Naive thymus-derived CD8-positive, alpha-beta T cell (primary cell): ENCODE measurements around the gene SIRT5. TPM values are rescaled to one million over a fixed set of nuclear protein-coding genes. Genes with fewer than 3 reads are reported as not detected.

Experiments
- ATAC-seq, 2 donors: fragments of 150-1000 bp; cut with Tn5 transposase in 1 of 2; sonication (Bioruptor Pico), chemical (Tn5 transposase) in 1 of 2; 1 replicate in 1 of 2; 2 replicates in 1 of 2; pipeline ENCODE4 v1.10.0; 2021; ENCODE audit warnings: mild to moderate bottlenecking in 2 of 2, moderate library complexity in 2 of 2
- POLR2A ChIA-PET: fragments of 350-600 bp; sonication (Branson Sonifier 250); formaldehyde crosslinking; loops from one replicate; lab custom pipeline; 2021; ENCODE audit warnings: antibody characterized with exemption; lab: Charles Lee
- DNase-seq, 10 donors: peaks; one replicate each; pipeline versions ENCODE4 v3.0.0 to v3.0.0-alpha.2; 2020 to 2022
- H3K27ac Mint-ChIP-seq, 10 donors: one replicate each; pipeline ENCODE4 v1.8.0; 2020 to 2022; ENCODE audit warnings: mild to moderate bottlenecking in 10 of 10, mixed read lengths in 10 of 10, moderate library complexity in 4 of 10, inconsistent platforms in 1 of 10
- H3K27me3 Mint-ChIP-seq, 5 donors: one replicate each; pipeline ENCODE4 v1.8.0; 2021 to 2022; ENCODE audit warnings: mixed read lengths in 5 of 5
- H3K36me3 Mint-ChIP-seq, 3 donors: one replicate each; pipeline ENCODE4 v1.8.0; 2020 to 2022; ENCODE audit warnings: mixed read lengths in 3 of 3, mild to moderate bottlenecking in 2 of 3, inconsistent platforms in 1 of 3
- H3K4me1 Mint-ChIP-seq, 4 donors: one replicate each; pipeline ENCODE4 v1.8.0; 2021 to 2022; ENCODE audit warnings: mixed read lengths in 4 of 4
- H3K4me3 Mint-ChIP-seq, 10 donors: one replicate each; pipeline ENCODE4 v1.8.0; 2020 to 2022; ENCODE audit warnings: mild to moderate bottlenecking in 10 of 10, mixed read lengths in 10 of 10, moderate library complexity in 6 of 10, inconsistent platforms in 1 of 10
- H3K9me3 Mint-ChIP-seq, 9 donors: one replicate each; pipeline ENCODE4 v1.8.0; 2020 to 2022; ENCODE audit warnings: mixed read lengths in 9 of 9, mild to moderate bottlenecking in 3 of 9, inconsistent platforms in 1 of 9, moderate library complexity in 1 of 9
- polyA plus RNA-seq, 3 donors: library from polyadenylated mRNA; unstranded; fragments of 300-500 nt; fragmentation: Illumina TruSeq; gene quantifications; one replicate each; pipeline ENCODE4 v1.2.3, GENCODE V29; 2021
- total RNA-seq, 8 experiments: library from RNA in 2 of 8; stranded (reverse) in 2 of 8; gene quantifications; one replicate each; pipeline ENCODE4 v1.2.3 and lab custom pipeline; 2021 to 2026

The SIRT5 gene
- total and polyA plus RNA-seq, 5 experiments from 2014 or later: 8.7 to 24.4 (median 13.0) TPM

GRCh38 chr6:13575377-13575775 lies 975 bp downstream of the SIRT5 start:
- no peak for DNase-seq
- Mint-ChIP-seq H3K36me3 (peaks cover 0 to 10% (median 9%) of the 10 kb centered on the region in 3 donors), H3K4me1 (peaks cover 15 to 30% (median 26%) of the 10 kb centered on the region in 4 donors), H3K27ac (peak overlapping the region; percentile 93 to 99 (median 96)), H3K27me3 (no peaks in the 10 kb centered on the region), H3K4me3 (peak overlapping the region; percentile 90 to 99 (median 97)), H3K9me3 (peaks cover 0 to 4% (median 0%) of the 10 kb centered on the region in 9 donors)
- POLR2A ChIA-PET: interaction anchor here (1.0 to 5.5 kb wide), 16 partner anchors 9 to 247 kb away, joined by 3 to 91 read pairs (median 4); partner anchors contain the start of genes MCUR1, NOL7 and TBC1D7
- no peak for ATAC-seq

- DNase-seq: no peak
- H3K4me1 Mint-ChIP-seq: peaks cover 16 to 30% (median 26%) of the 10 kb centered on the region in 4 donors
- peaks cover 0 to 4% (median 0%) of the 10 kb centered on the region in 9 donors for H3K9me3 Mint-ChIP-seq
- POLR2A ChIA-PET: interaction anchor here (1.5 to 5.5 kb wide), 3 partner anchors 11 to 221 kb away, joined by 3 to 91 read pairs (median 4); partner anchors contain the start of gene NOL7
- peak overlapping the region in 6 of 10 donors; percentile 13 to 95 (median 78) for H3K27ac Mint-ChIP-seq
- peaks cover 0 to 15% (median 13%) of the 10 kb centered on the region in 3 donors for H3K36me3 Mint-ChIP-seq
- H3K4me3 Mint-ChIP-seq: peak overlapping the region in 8 of 10 donors; percentile 16 to 97 (median 60)
- no peaks in the 10 kb centered on the region for H3K27me3 Mint-ChIP-seq
- ATAC-seq: no peak
These were observed 1.6 kb downstream of the SIRT5 start for GRCh38 chr6:13576017-13576416.

GRCh38 chr6:13577926-13578325 lies 3.5 kb downstream of the SIRT5 start:
- no peak for ATAC-seq
- POLR2A ChIA-PET: no interaction called here
- peaks cover 0 to 4% (median 0%) of the 10 kb centered on the region in 9 donors for H3K9me3 Mint-ChIP-seq
- H3K36me3 Mint-ChIP-seq: peaks cover 0 to 27% (median 17%) of the 10 kb centered on the region in 3 donors
- H3K4me3 Mint-ChIP-seq: no peak overlapping the region
- no peaks in the 10 kb centered on the region for H3K27me3 Mint-ChIP-seq
- peaks cover 19 to 30% (median 26%) of the 10 kb centered on the region in 4 donors for H3K4me1 Mint-ChIP-seq
- no peak for DNase-seq
- no peak overlapping the region for H3K27ac Mint-ChIP-seq

- Mint-ChIP-seq H3K36me3 (peaks cover 0 to 37% (median 23%) of the 10 kb centered on the region in 3 donors), H3K4me1 (peaks cover 17 to 21% (median 19%) of the 10 kb centered on the region in 4 donors), H3K4me3 (no peak overlapping the region), H3K27ac (peak overlapping the region in 1 of 10 donors; percentile 13), H3K27me3 (no peaks in the 10 kb centered on the region), H3K9me3 (peaks cover 0 to 4% (median 0%) of the 10 kb centered on the region in 9 donors)
- ATAC-seq (no peak), DNase-seq (no peak)
- POLR2A ChIA-PET: no interaction called here
These were observed 5.5 kb downstream of the SIRT5 start for GRCh38 chr6:13579911-13580310.

GRCh38 chr6:13581700-13582229 lies 7.4 kb downstream of the SIRT5 start:
- Mint-ChIP-seq H3K36me3 (peaks cover 0 to 49% (median 23%) of the 10 kb centered on the region in 3 donors), H3K4me1 (peaks cover 1 to 8% (median 6%) of the 10 kb centered on the region in 4 donors), H3K27ac (peak overlapping the region in 2 of 10 donors; percentile 9 to 39), H3K9me3 (peaks cover 0 to 4% (median 0%) of the 10 kb centered on the region in 9 donors), H3K27me3 (no peaks in the 10 kb centered on the region), H3K4me3 (no peak overlapping the region)
- no peak for DNase-seq
- ATAC-seq: no peak
- POLR2A ChIA-PET: interaction anchor here (0.7 kb wide), 1 partner anchor 34 kb away, joined by 6 read pairs; no protein-coding TSS in a partner anchor

- DNase-seq (no peak), ATAC-seq (no peak)
- Mint-ChIP-seq H3K4me1 (peaks cover 0 to 7% (median 2%) of the 10 kb centered on the region in 4 donors), H3K9me3 (no peaks in the 10 kb centered on the region), H3K4me3 (no peak overlapping the region), H3K27ac (no peak overlapping the region), H3K36me3 (peaks cover 0 to 58% (median 20%) of the 10 kb centered on the region in 3 donors), H3K27me3 (no peaks in the 10 kb centered on the region)
- POLR2A ChIA-PET: interaction anchor here (0.5 to 1.4 kb wide), 2 partner anchors 11 to 256 kb away, joined by 3 read pairs; no protein-coding TSS in a partner anchor
These were observed 12.5 kb downstream of the SIRT5 start for GRCh38 chr6:13586603-13587542.

DNA sequence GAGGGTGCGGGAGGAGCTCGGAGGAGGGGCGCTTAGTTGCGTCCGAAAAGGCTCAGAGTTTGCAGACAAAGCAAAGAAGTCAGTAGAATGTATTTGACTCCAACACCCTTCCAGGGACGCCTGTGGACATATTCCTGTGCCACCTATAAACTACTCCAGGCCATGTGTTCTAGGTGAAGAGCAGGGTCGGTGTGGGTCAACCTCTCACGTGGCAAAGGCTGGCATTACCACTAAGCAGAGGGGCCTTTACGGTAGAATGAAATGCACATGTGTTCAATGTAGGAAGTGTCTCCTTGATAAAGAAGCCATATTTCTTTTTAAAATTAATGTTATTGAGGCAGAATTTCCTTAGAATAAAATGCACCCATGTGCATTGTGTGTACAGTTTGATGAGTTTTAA lies 15.4 kb downstream of the SIRT5 start:
- no peak for ATAC-seq
- Mint-ChIP-seq H3K36me3 (peaks cover 0 to 54% (median 18%) of the 10 kb centered on the region in 3 donors), H3K27me3 (no peaks in the 10 kb centered on the region), H3K4me1 (peaks cover 0 to 6% (median 1%) of the 10 kb centered on the region in 4 donors), H3K27ac (no peak overlapping the region), H3K9me3 (no peaks in the 10 kb centered on the region), H3K4me3 (no peak overlapping the region)
- POLR2A ChIA-PET: no interaction called here
- no peak for DNase-seq

- no peaks in the 10 kb centered on the region for H3K9me3 Mint-ChIP-seq
- no peak for DNase-seq
- no peak for ATAC-seq
- no peak overlapping the region for H3K4me3 Mint-ChIP-seq
- H3K27ac Mint-ChIP-seq: no peak overlapping the region
- peaks cover 0 to 57% (median 24%) of the 10 kb centered on the region in 3 donors for H3K36me3 Mint-ChIP-seq
- H3K4me1 Mint-ChIP-seq: peaks cover 0 to 6% (median 1%) of the 10 kb centered on the region in 4 donors
- no peaks in the 10 kb centered on the region for H3K27me3 Mint-ChIP-seq
- POLR2A ChIA-PET: no interaction called here
These were observed 16.3 kb downstream of the SIRT5 start for GRCh38 chr6:13590574-13591153.

DNA sequence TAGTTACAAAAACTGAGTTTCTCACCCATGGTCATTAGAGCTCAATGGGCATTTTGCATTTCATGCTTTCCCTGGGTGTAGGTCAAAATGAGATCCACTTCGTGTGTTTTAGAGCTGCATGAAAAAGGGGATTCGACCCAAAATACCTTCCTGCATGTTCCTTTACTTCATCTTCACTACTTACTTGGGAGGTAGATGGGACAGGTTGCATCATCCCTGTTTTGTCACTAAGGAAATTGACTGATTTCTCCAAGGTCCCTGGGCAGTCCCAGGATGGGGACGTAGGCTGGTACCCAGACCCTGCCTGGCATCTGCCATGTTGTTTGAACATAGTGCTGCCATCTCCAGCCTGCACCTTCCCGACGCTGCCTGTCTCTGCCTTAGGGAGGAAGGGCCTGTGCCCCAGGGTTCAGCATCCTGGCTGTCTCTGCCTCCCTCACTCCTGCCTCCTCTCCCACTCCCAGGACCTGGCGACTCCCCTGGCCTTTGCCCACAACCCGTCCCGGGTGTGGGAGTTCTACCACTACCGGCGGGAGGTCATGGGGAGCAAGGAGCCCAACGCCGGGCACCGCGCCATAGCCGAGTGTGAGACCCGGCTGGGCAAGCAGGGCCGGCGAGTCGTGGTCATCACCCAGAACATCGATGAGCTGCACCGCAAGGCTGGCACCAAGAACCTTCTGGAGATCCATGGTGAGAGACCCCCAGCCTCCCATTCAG lies 17.0 kb downstream of the SIRT5 start:
- Mint-ChIP-seq H3K4me3 (no peak overlapping the region), H3K36me3 (peaks cover 0 to 58% (median 27%) of the 10 kb centered on the region in 3 donors), H3K9me3 (no peaks in the 10 kb centered on the region), H3K27me3 (no peaks in the 10 kb centered on the region), H3K27ac (no peak overlapping the region), H3K4me1 (peaks cover 0 to 4% (median 1%) of the 10 kb centered on the region in 4 donors)
- ATAC-seq (no peak), DNase-seq (no peak)
- POLR2A ChIA-PET: interaction anchor here (1.0 kb wide), 1 partner anchor 17 kb away, joined by 3 read pairs; the partner anchor contains the start of gene SIRT5

GRCh38 chr6:13593103-13593502 lies 18.7 kb downstream of the SIRT5 start:
- DNase-seq (no peak), ATAC-seq (no peak)
- Mint-ChIP-seq H3K4me1 (peaks cover 0 to 5% (median 0%) of the 10 kb centered on the region in 4 donors), H3K4me3 (no peak overlapping the region), H3K36me3 (peaks cover 0 to 63% (median 28%) of the 10 kb centered on the region in 3 donors), H3K9me3 (no peaks in the 10 kb centered on the region), H3K27ac (peak overlapping the region in 1 of 10 donors; percentile 12), H3K27me3 (no peaks in the 10 kb centered on the region)
- POLR2A ChIA-PET: interaction anchor here (0.7 kb wide), 1 partner anchor 98 kb away, joined by 4 read pairs; no protein-coding TSS in a partner anchor

GRCh38 chr6:13593720-13594119 lies 19.3 kb downstream of the SIRT5 start:
- H3K4me1 Mint-ChIP-seq: peaks cover 0 to 5% (median 0%) of the 10 kb centered on the region in 4 donors
- no peaks in the 10 kb centered on the region for H3K9me3 Mint-ChIP-seq
- DNase-seq (no peak), ATAC-seq (no peak)
- no peaks in the 10 kb centered on the region for H3K27me3 Mint-ChIP-seq
- no peak overlapping the region for H3K27ac Mint-ChIP-seq
- POLR2A ChIA-PET: no interaction called here
- H3K4me3 Mint-ChIP-seq: no peak overlapping the region
- peaks cover 0 to 63% (median 25%) of the 10 kb centered on the region in 3 donors for H3K36me3 Mint-ChIP-seq
